Measurements from ENCODE around the gene ARHGAP44. TPM values are rescaled to one million over a fixed set of nuclear protein-coding genes. Genes with fewer than 3 reads are reported as not detected.

ARHGAP44 gene
- polyA plus RNA-seq, 1 experiment = 0.40 TPM

GRCh38 chr17:13000561-13000960 lies 211.3 kb downstream of the ARHGAP44 start:
- DNase-seq (ENCODE audit: low read depth) = no peak
- Histone ChIP-seq H3K27me3 (ENCODE audit: control insufficient read depth, insufficient read depth, low read length) (no peaks in the 10 kb centered on the region), H3K4me3 (ENCODE audit: low read depth, low read length) (no peak overlapping the region), H3K36me3 (ENCODE audit: control insufficient read depth, insufficient read depth, low read length) (peaks cover 51% of the 10 kb centered on the region)
- CTCF ChIA-PET = no interaction called here
- TF ChIP-seq CTCF (IDR thresholded peaks at IDR 0.05; ENCODE audit: insufficient read depth, low read depth, low read length) = no peak
- POLR2A ChIA-PET = no interaction called here

- POLR2A ChIA-PET = no interaction called here
- H3K36me3 ChIP-seq (ENCODE audit: control insufficient read depth, insufficient read depth, low read length) = peaks cover 43% of the 10 kb centered on the region
- CTCF ChIA-PET = interaction anchor here (0.5 to 4.4 kb wide), 22 partner anchors 8 to 825 kb away, joined by 3 to 29 read pairs (median 4); partner anchors contain the start of genes ELAC2 and MYOCD
Observed at GRCh38 chr17:13001991-13002615, 212.8 kb downstream of the ARHGAP44 start.

GRCh38 chr17:13002761-13003453 lies 213.6 kb downstream of the ARHGAP44 start:
- no peak for DNase-seq (ENCODE audit: low read depth)
- Histone ChIP-seq H3K4me3 (ENCODE audit: low read depth, low read length) (no peak overlapping the region), H3K27me3 (ENCODE audit: control insufficient read depth, insufficient read depth, low read length) (no peaks in the 10 kb centered on the region), H3K36me3 (ENCODE audit: control insufficient read depth, insufficient read depth, low read length) (peaks cover 40% of the 10 kb centered on the region)
- POLR2A ChIA-PET = no interaction called here
- CTCF ChIA-PET = interaction anchor here (0.5 to 4.4 kb wide), 23 partner anchors 8 to 826 kb away, joined by 3 to 29 read pairs (median 4); partner anchors contain the start of genes ELAC2 and MYOCD
- peak; percentile 76 for TF ChIP-seq CTCF (IDR thresholded peaks at IDR 0.05; ENCODE audit: insufficient read depth, low read depth, low read length)

More at GRCh38 chr17:13001991-13002615, 212.8 kb downstream of the ARHGAP44 start:
- H3K4me3 ChIP-seq (ENCODE audit: low read depth, low read length) = no peak overlapping the region
- DNase-seq (ENCODE audit: low read depth) = no peak
- no peak for TF ChIP-seq CTCF (IDR thresholded peaks at IDR 0.05; ENCODE audit: insufficient read depth, low read depth, low read length)
- H3K27me3 ChIP-seq (ENCODE audit: control insufficient read depth, insufficient read depth, low read length) = no peaks in the 10 kb centered on the region

- ChIA-PET POLR2A (no interaction called here), CTCF (interaction anchor here (0.6 to 4.4 kb wide), 11 partner anchors 11 to 823 kb away, joined by 3 to 29 read pairs (median 10); partner anchors contain the start of genes ELAC2 and MYOCD)
- no peak for DNase-seq (ENCODE audit: low read depth)
- H3K36me3 ChIP-seq (ENCODE audit: control insufficient read depth, insufficient read depth, low read length) = peaks cover 38% of the 10 kb centered on the region
- no peaks in the 10 kb centered on the region for H3K27me3 ChIP-seq (ENCODE audit: control insufficient read depth, insufficient read depth, low read length)
- no peak for TF ChIP-seq CTCF (IDR thresholded peaks at IDR 0.05; ENCODE audit: insufficient read depth, low read depth, low read length)
- no peak overlapping the region for H3K4me3 ChIP-seq (ENCODE audit: low read depth, low read length)
Observed at GRCh38 chr17:13003454-13003851, 214.2 kb downstream of the ARHGAP44 start.

- ChIA-PET CTCF (interaction anchor here (0.6 to 4.4 kb wide), 10 partner anchors 11 to 823 kb away, joined by 3 to 29 read pairs (median 10); partner anchors contain the start of genes ELAC2 and MYOCD), POLR2A (no interaction called here)
- no peak for DNase-seq (ENCODE audit: low read depth)
- H3K4me3 ChIP-seq (ENCODE audit: low read depth, low read length) = no peak overlapping the region
- TF ChIP-seq CTCF (IDR thresholded peaks at IDR 0.05; ENCODE audit: insufficient read depth, low read depth, low read length) = no peak
- no peaks in the 10 kb centered on the region for H3K27me3 ChIP-seq (ENCODE audit: control insufficient read depth, insufficient read depth, low read length)
- H3K36me3 ChIP-seq (ENCODE audit: control insufficient read depth, insufficient read depth, low read length) = peaks cover 39% of the 10 kb centered on the region
Observed at GRCh38 chr17:13003927-13004326, 214.6 kb downstream of the ARHGAP44 start.

Measured in BJ (cell line).